GM21619 (cell line): ENCODE measurements around the gene HABP2.
A peak's percentile ranks its signal among the peaks of the same experiment; 100 is the strongest.

ENCODE experiments used
- ATAC-seq: cut with Tn5 transposase; IDR thresholded peaks from one replicate; pipeline ENCODE4 v1.9.1; 2021; ENCODE audit not compliant: unreplicated experiment

Gene HABP2

GRCh38 chr10:113554214-113554613 is 1.4 kb downstream of the HABP2 start:
- ATAC-seq: no peak

GRCh38 chr10:113555245-113555644 is 2.4 kb downstream of the HABP2 start:
- ATAC-seq: no peak

GRCh38 chr10:113555751-113556150 is 2.9 kb downstream of the HABP2 start:
- ATAC-seq: no peak

GRCh38 chr10:113557424-113557862 is 4.6 kb downstream of the HABP2 start:
- no peak for ATAC-seq

- ATAC-seq: no peak
Measured at GRCh38 chr10:113557903-113558321, 5.1 kb downstream of the HABP2 start.

- ATAC-seq: no peak
Measured at GRCh38 chr10:113560071-113560470, 7.2 kb downstream of the HABP2 start.

GRCh38 chr10:113561214-113561613 is 8.4 kb downstream of the HABP2 start:
- ATAC-seq: no peak

- ATAC-seq: no peak
Measured at GRCh38 chr10:113562069-113562468, 9.2 kb downstream of the HABP2 start.

GRCh38 chr10:113562704-113563103 is 9.9 kb downstream of the HABP2 start:
- no peak for ATAC-seq

- ATAC-seq: peak; percentile 99
Measured at GRCh38 chr10:113563306-113564088, 10.6 kb downstream of the HABP2 start.

GRCh38 chr10:113565364-113565763 is 12.5 kb downstream of the HABP2 start:
- no peak for ATAC-seq

- no peak for ATAC-seq
Measured at GRCh38 chr10:113566888-113567287, 14.0 kb downstream of the HABP2 start.

- no peak for ATAC-seq
Measured at GRCh38 chr10:113569576-113569975, 16.7 kb downstream of the HABP2 start.

GRCh38 chr10:113572520-113573290 is 19.9 kb downstream of the HABP2 start:
- no peak for ATAC-seq

- ATAC-seq: no peak
Measured at GRCh38 chr10:113573368-113573767, 20.5 kb downstream of the HABP2 start.

GRCh38 chr10:113576852-113577251 is 24.0 kb downstream of the HABP2 start:
- ATAC-seq: no peak

GRCh38 chr10:113578773-113579172 is 25.9 kb downstream of the HABP2 start:
- ATAC-seq: no peak

GRCh38 chr10:113581092-113581491 is 28.2 kb downstream of the HABP2 start:
- ATAC-seq: no peak

GRCh38 chr10:113583571-113583970 is 30.7 kb downstream of the HABP2 start:
- ATAC-seq: no peak

GRCh38 chr10:113585949-113586348 is 33.1 kb downstream of the HABP2 start:
- ATAC-seq: no peak

- ATAC-seq: no peak
Measured at GRCh38 chr10:113589201-113589770, 36.4 kb downstream of the HABP2 start.

- no peak for ATAC-seq
Measured at GRCh38 chr10:113590581-113590980, 37.7 kb downstream of the HABP2 start.
